Tibial artery (tissue), 4 donors: ENCODE results near the gene TTC21A.

ENCODE experiments used
- DNase-seq, 2 donors: peaks; one replicate each; pipeline ENCODE4 v3.0.0-alpha.2; 2019
- H3K27ac ChIP-seq, 2 donors: fragments of 200-600 bp; sonication (generic) in 1 of 2; 1 replicate in 1 of 2; 2 replicates in 1 of 2; pipeline ENCODE4 v1.5.1; 2018 to 2019; ENCODE audit warnings: mild to moderate bottlenecking in 1 of 2
- H3K27me3 ChIP-seq, 2 donors: fragments of 200-600 bp; sonication (generic) in 1 of 2; one replicate each; pipeline versions ENCODE4 v1.5.1 to v1.6.0; 2016 to 2019
- H3K36me3 ChIP-seq, 3 donors: fragments of 200-600 bp; sonication (generic) in 2 of 3; one replicate each; pipeline ENCODE4 v1.5.1; 2016 to 2019; ENCODE audit warnings: mild to moderate bottlenecking in 2 of 3
- H3K4me1 ChIP-seq, 4 donors: fragments of 200-600 bp; sonication (generic) in 2 of 4; 1 replicate in 3 of 4; 2 replicates in 1 of 4; pipeline ENCODE4 v1.5.1; 2016 to 2019
- H3K4me3 ChIP-seq, 2 donors: fragments of 200-600 bp; sonication (generic) in 1 of 2; 1 replicate in 1 of 2; 2 replicates in 1 of 2; pipeline ENCODE4 v1.5.1; 2018 to 2019; ENCODE audit warnings: mild to moderate bottlenecking in 2 of 2
- H3K9me3 ChIP-seq, 3 donors: fragments of 200-600 bp; sonication (generic) in 1 of 3; one replicate each; pipeline ENCODE4 v1.5.1; 2016 to 2019
- CTCF ChIP-seq, 2 experiments: fragments of 200-600 bp in 1 of 2; fragments of 450-650 bp in 1 of 2; IDR thresholded peaks; one replicate each; pipeline ENCODE4 v1.5.1; 2017 to 2019; ENCODE audit warnings: antibody characterized with exemption in 2 of 2, mild to moderate bottlenecking in 1 of 2, moderate library complexity in 1 of 2
- intact Hi-C: fragments of 100-400 bp; cut with DNase I; formaldehyde crosslinking; loops from one replicate; pipeline ENCODE4 v1.15.0; 2023; ENCODE audit warnings: low total_unique reads

TTC21A gene

GRCh38 chr3:39112535-39112934 lies 5.1 kb downstream of the TTC21A start:
- Histone ChIP-seq H3K36me3 (peaks cover 0 to 35% (median 0%) of the 10 kb centered on the region in 3 donors), H3K27ac (no peak overlapping the region), H3K27me3 (no peaks in the 10 kb centered on the region), H3K4me1 (peaks cover 0 to 10% (median 7%) of the 10 kb centered on the region in 4 donors), H3K4me3 (no peak overlapping the region), H3K9me3 (no peaks in the 10 kb centered on the region)
- DNase-seq = no peak
- TF ChIP-seq CTCF (IDR thresholded peaks at IDR 0.05) = no peak
- intact Hi-C loops = no loop called here

- no peaks in the 10 kb centered on the region for H3K27me3 ChIP-seq
- H3K27ac ChIP-seq = no peak overlapping the region
- no peaks in the 10 kb centered on the region for H3K9me3 ChIP-seq
- H3K4me1 ChIP-seq = peaks cover 0 to 4% (median 3%) of the 10 kb centered on the region in 4 donors
- peaks cover 0 to 43% (median 5%) of the 10 kb centered on the region in 3 donors for H3K36me3 ChIP-seq
- TF ChIP-seq CTCF (IDR thresholded peaks at IDR 0.05) = no peak
- DNase-seq = no peak
- no peak overlapping the region for H3K4me3 ChIP-seq
- intact Hi-C loops = no loop called here
Observed at GRCh38 chr3:39113291-39113690, 5.8 kb downstream of the TTC21A start.

- DNase-seq = peak in 1 of 2 donors; percentile 10
- Histone ChIP-seq H3K4me1 (no peaks in the 10 kb centered on the region), H3K27ac (no peak overlapping the region), H3K27me3 (no peaks in the 10 kb centered on the region), H3K36me3 (peaks cover 0 to 54% (median 5%) of the 10 kb centered on the region in 3 donors), H3K4me3 (no peak overlapping the region), H3K9me3 (no peaks in the 10 kb centered on the region)
- TF ChIP-seq CTCF (IDR thresholded peaks at IDR 0.05) = no peak
- intact Hi-C loops = no loop called here
Observed at GRCh38 chr3:39114456-39114855, 7.0 kb downstream of the TTC21A start.

- no peak overlapping the region for H3K27ac ChIP-seq
- H3K4me3 ChIP-seq = no peak overlapping the region
- intact Hi-C loops = no loop called here
- no peak for TF ChIP-seq CTCF (IDR thresholded peaks at IDR 0.05)
- H3K9me3 ChIP-seq = no peaks in the 10 kb centered on the region
- H3K4me1 ChIP-seq = no peaks in the 10 kb centered on the region
- H3K36me3 ChIP-seq = peaks cover 0 to 57% (median 17%) of the 10 kb centered on the region in 3 donors
- peak in 1 of 2 donors; percentile 10 for DNase-seq
- H3K27me3 ChIP-seq = no peaks in the 10 kb centered on the region
Observed at GRCh38 chr3:39115870-39116269, 8.4 kb downstream of the TTC21A start.

- TF ChIP-seq CTCF (IDR thresholded peaks at IDR 0.05) = no peak
- intact Hi-C loops = no loop called here
- Histone ChIP-seq H3K27me3 (no peaks in the 10 kb centered on the region), H3K4me3 (no peak overlapping the region), H3K4me1 (no peaks in the 10 kb centered on the region), H3K36me3 (peaks cover 0 to 51% (median 17%) of the 10 kb centered on the region in 3 donors), H3K9me3 (no peaks in the 10 kb centered on the region), H3K27ac (no peak overlapping the region)
- DNase-seq = no peak
Observed at GRCh38 chr3:39118079-39118478, 10.6 kb downstream of the TTC21A start.
